ENCODE data around the gene SELENON. TPM values are rescaled to one million over a fixed set of nuclear protein-coding genes. Genes with fewer than 3 reads are reported as not detected.

The SELENON gene
- total RNA-seq, 1 donor from 2014 or later = 95.7 TPM

DNA sequence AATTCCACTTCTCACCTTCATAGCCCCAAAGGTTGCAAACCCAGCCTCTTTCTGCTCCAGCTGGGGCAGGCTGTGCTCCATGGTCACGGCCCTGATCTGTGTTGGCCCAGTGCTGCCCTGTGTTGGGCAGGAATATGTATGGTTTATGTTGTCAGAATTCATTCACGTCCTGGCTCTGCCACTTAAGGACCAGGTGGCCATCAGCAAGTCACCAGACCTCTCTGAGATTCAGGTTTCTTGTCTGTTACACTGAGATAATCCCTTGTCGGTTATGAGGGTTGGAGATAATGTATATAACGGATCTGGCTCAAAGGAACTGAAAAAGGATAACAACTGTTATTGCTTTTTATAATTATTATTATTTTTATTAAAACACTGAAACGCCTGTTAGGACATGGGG lies 39.1 kb upstream of the SELENON start:
- no peak for DNase-seq (ENCODE audit: low spot score)
- no peak overlapping the region for H3K27ac Mint-ChIP-seq (ENCODE audit: unreplicated experiment)
- no peak for TF ChIP-seq CTCF (IDR thresholded peaks at IDR 0.05)
- H3K4me3 Mint-ChIP-seq (ENCODE audit: unreplicated experiment) = no peak overlapping the region
- peaks cover 12% of the 10 kb centered on the region for H3K27me3 Mint-ChIP-seq (ENCODE audit: low read depth)
- H3K4me1 Mint-ChIP-seq (ENCODE audit: low read depth) = peaks cover 7% of the 10 kb centered on the region
- H3K36me3 Mint-ChIP-seq (ENCODE audit: low read depth) = no peaks in the 10 kb centered on the region
- H3K9me3 Mint-ChIP-seq (ENCODE audit: low read depth) = no peaks in the 10 kb centered on the region

DNA sequence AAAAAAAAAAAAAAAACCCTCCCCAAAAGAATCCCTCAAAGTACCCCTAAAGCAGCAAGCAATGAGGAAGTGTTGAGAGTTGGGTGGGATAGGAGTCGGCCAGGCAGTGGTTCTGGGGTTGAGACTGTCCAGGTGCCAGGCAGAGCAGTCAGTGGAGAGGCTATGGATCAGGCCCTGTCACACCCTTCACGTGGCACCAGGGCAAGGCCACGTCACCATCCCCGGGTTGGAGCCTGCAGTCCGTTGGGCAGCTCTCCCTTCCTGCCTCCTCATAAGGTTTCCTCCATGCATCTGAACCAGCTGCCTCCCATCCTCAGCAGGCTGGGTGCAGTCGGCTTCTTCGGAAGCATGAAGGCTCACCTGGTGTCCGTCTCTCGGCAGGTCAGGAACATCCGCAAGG lies 36.5 kb upstream of the SELENON start:
- DNase-seq (ENCODE audit: low spot score) = no peak
- Mint-ChIP-seq H3K27ac (ENCODE audit: unreplicated experiment) (no peak overlapping the region), H3K36me3 (ENCODE audit: low read depth) (no peaks in the 10 kb centered on the region), H3K27me3 (ENCODE audit: low read depth) (peaks cover 2% of the 10 kb centered on the region), H3K4me3 (ENCODE audit: unreplicated experiment) (no peak overlapping the region), H3K9me3 (ENCODE audit: low read depth) (no peaks in the 10 kb centered on the region), H3K4me1 (ENCODE audit: low read depth) (peaks cover 11% of the 10 kb centered on the region)
- no peak for TF ChIP-seq CTCF (IDR thresholded peaks at IDR 0.05)

- peaks cover 2% of the 10 kb centered on the region for H3K36me3 Mint-ChIP-seq (ENCODE audit: low read depth)
- H3K4me3 Mint-ChIP-seq (ENCODE audit: unreplicated experiment) = no peak overlapping the region
- no peak for TF ChIP-seq CTCF (IDR thresholded peaks at IDR 0.05)
- no peak overlapping the region for H3K27ac Mint-ChIP-seq (ENCODE audit: unreplicated experiment)
- no peak for DNase-seq (ENCODE audit: low spot score)
- H3K4me1 Mint-ChIP-seq (ENCODE audit: low read depth) = peaks cover 11% of the 10 kb centered on the region
- H3K9me3 Mint-ChIP-seq (ENCODE audit: low read depth) = no peaks in the 10 kb centered on the region
- H3K27me3 Mint-ChIP-seq (ENCODE audit: low read depth) = no peaks in the 10 kb centered on the region
Observed at GRCh38 chr1:25765136-25765922, 34.7 kb upstream of the SELENON start.

- DNase-seq (ENCODE audit: low spot score) = no peak
- peaks cover 15% of the 10 kb centered on the region for H3K4me1 Mint-ChIP-seq (ENCODE audit: low read depth)
- H3K27ac Mint-ChIP-seq (ENCODE audit: unreplicated experiment) = no peak overlapping the region
- no peaks in the 10 kb centered on the region for H3K9me3 Mint-ChIP-seq (ENCODE audit: low read depth)
- no peaks in the 10 kb centered on the region for H3K27me3 Mint-ChIP-seq (ENCODE audit: low read depth)
- no peak for TF ChIP-seq CTCF (IDR thresholded peaks at IDR 0.05)
- peaks cover 2% of the 10 kb centered on the region for H3K36me3 Mint-ChIP-seq (ENCODE audit: low read depth)
- H3K4me3 Mint-ChIP-seq (ENCODE audit: unreplicated experiment) = no peak overlapping the region
Observed at GRCh38 chr1:25765923-25766589, 33.9 kb upstream of the SELENON start.

DNA sequence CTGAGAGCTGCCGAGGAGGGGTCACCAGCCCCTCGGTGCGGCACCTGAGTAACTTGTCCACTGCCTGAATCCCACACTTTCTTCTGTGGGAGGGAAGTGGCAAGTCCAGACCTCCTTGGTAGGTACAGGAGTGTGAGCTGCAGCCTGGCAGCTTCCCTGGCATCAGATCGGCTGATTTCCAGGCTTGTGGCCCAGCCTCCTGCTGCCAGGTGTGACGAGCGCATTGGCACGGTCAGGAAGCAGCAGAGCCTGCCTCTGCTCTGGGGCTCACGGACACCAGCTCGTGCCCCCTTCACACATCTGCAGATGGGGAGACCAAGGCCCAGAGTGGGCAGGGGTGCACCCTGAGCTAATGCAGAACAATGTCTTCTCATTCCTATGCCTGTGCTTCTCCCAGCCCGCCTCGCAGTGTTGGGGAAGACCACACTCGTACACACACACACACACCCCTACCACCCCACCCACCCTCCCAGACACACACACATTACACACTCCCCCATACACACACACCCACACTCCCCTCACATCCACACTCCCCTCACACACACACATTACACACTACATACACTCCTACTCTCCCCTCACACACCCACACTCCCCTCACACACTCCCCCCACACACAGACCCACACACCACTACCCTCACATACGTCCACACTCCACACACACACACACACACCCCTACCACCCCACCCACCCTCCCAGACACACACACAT lies 33.1 kb upstream of the SELENON start:
- DNase-seq (ENCODE audit: low spot score) = no peak
- H3K4me3 Mint-ChIP-seq (ENCODE audit: unreplicated experiment) = no peak overlapping the region
- H3K27ac Mint-ChIP-seq (ENCODE audit: unreplicated experiment) = no peak overlapping the region
- peaks cover 2% of the 10 kb centered on the region for H3K36me3 Mint-ChIP-seq (ENCODE audit: low read depth)
- H3K4me1 Mint-ChIP-seq (ENCODE audit: low read depth) = peaks cover 24% of the 10 kb centered on the region
- TF ChIP-seq CTCF (IDR thresholded peaks at IDR 0.05) = no peak
- H3K9me3 Mint-ChIP-seq (ENCODE audit: low read depth) = no peaks in the 10 kb centered on the region
- H3K27me3 Mint-ChIP-seq (ENCODE audit: low read depth) = no peaks in the 10 kb centered on the region

All from chondrocyte (in vitro differentiated cells).